NCI-H146 treated with DMSO at 0.1 percent for 48 hours (cell line): ENCODE measurements around the gene MAD1L1.
"Not testable (repeated sequence)": the region's sequence is repeated elsewhere in the genome, so short reads cannot be mapped to it uniquely, and the experiment has no call there.

Experiments used
- DNase-seq: peaks from one replicate; lab custom pipeline; 2025; ENCODE audit not compliant: unreplicated experiment; lab: John Stamatoyannopoulos, UW

MAD1L1 gene

GRCh38 chr7:1890289-1891235, 342.2 kb downstream of the MAD1L1 start:
- no peak for DNase-seq

- DNase-seq: no peak
Observed at GRCh38 chr7:1889556-1890181, 343.1 kb downstream of the MAD1L1 start.

GRCh38 chr7:1889091-1889490, 343.7 kb downstream of the MAD1L1 start:
- no peak for DNase-seq

- DNase-seq: no peak
Observed at GRCh38 chr7:1888425-1888824, 344.3 kb downstream of the MAD1L1 start.

- no peak for DNase-seq
Observed at GRCh38 chr7:1887251-1887650, 345.5 kb downstream of the MAD1L1 start.

- no peak for DNase-seq
Observed at GRCh38 chr7:1886361-1887064, 346.2 kb downstream of the MAD1L1 start.

GRCh38 chr7:1885465-1886226, 347.1 kb downstream of the MAD1L1 start:
- no peak for DNase-seq

GRCh38 chr7:1884583-1885350, 348.0 kb downstream of the MAD1L1 start:
- no peak for DNase-seq

- DNase-seq: no peak
Observed at GRCh38 chr7:1883834-1884582, 348.7 kb downstream of the MAD1L1 start.

- no peak for DNase-seq
Observed at GRCh38 chr7:1883031-1883761, 349.5 kb downstream of the MAD1L1 start.

GRCh38 chr7:1882451-1882850, 350.3 kb downstream of the MAD1L1 start:
- no peak for DNase-seq

GRCh38 chr7:1881946-1882345, 350.8 kb downstream of the MAD1L1 start:
- DNase-seq: no peak

GRCh38 chr7:1876641-1877040, 356.1 kb downstream of the MAD1L1 start:
- not testable (repeated sequence) for DNase-seq

- DNase-seq: peak; percentile 44
Observed at GRCh38 chr7:1875392-1876199, 357.1 kb downstream of the MAD1L1 start.

- peak; percentile 97 for DNase-seq
Observed at GRCh38 chr7:1874590-1875391, 358.0 kb downstream of the MAD1L1 start.

- no peak for DNase-seq
Observed at GRCh38 chr7:1873857-1874589, 358.7 kb downstream of the MAD1L1 start.
